NCI-H146 treated with DMSO at 0.1 percent for 48 hours (cell line): Measurements from ENCODE around the gene LRRC75B.
"Not testable (repeated sequence)": the region's sequence is repeated elsewhere in the genome, so short reads cannot be mapped to it uniquely, and the experiment has no call there.

Source experiments
- DNase-seq: peaks from one replicate; lab custom pipeline; 2025; ENCODE audit not compliant: unreplicated experiment; lab: John Stamatoyannopoulos, UW

Gene LRRC75B

DNA sequence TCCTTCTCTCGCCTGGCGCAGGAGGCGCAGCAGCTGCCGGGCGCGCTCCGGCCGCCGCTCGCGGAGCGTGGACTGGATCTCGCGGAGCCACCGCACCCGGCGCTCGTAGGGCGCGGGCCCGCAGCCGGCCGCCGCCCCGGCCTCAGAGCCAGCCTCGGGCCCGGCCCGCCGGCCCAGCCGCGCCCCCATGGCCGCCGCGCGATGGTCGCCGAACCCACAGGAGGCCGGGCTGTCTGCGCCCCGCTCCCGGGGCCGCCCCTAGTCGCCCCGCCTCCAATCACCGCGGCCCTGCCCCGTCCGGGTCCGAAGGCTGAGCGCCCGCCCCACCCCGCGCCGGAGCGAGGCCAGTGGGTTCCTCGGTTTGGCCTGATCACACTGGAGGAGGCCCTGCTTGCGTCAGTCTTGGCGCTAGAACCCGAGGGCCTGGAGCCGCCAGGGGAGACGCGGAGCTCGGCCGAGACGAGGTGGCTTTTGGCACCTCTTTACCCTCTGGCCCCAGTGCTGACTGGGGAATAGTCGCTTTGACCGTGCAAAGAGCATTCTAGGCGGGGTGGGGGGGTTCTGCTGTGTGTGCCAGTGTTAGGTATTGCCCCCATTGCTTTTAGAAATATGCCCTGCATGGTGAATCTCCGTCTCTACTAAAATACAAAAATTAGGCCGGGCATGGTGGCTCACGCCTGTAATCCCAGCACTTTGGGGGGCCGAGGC, at the start of gene LRRC75B:
Gene LRRC75B, minus strand, starts transcription at position 223 of the 708 bp plus-strand sequence. Its CDS starts 34 bp downstream, at position 189.
- DNase-seq: peak; percentile 29

DNA sequence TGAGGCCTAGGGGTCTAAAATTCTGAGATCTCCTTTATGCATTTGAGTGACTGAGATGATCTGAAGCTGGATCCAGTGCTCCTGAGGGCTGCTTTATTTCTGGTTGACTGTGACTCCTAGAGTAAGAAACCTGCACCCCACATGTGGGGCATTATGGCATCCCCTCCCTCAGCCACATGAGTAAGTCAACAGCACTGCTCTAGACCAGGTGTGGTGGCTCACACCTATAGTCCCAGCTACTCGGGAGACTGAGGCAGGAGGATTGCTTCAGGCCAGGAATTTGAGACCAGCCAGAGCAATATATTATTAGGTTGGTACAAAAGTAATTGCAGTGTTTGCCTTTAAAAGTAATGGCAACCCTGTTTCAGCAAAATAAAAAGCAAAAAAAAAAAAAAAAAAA, 49.4 kb upstream of the LRRC75B start:
- DNase-seq: not testable (repeated sequence)

DNA sequence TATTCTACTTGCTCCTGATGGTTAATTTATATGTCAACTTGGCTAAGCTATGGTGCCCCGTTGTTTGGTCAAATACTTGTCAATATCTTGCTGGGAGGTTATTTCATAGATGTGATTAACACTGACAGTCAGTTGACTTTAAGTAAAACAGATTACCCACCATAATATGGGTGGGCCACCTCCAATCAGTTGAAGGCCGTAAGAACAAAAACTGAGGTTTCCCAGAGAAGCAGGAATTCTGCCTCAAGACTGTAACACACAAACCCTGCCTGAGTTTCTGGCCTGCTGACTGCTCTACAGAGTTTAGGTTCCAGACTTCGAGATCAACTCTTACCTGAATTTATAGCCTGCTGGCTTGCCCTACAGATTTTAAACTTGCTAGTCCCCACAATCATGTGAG, 43.6 kb upstream of the LRRC75B start:
- DNase-seq: not testable (repeated sequence)

- DNase-seq: not testable (repeated sequence)
These were observed 42.0 kb upstream of the LRRC75B start for GRCh38 chr22:24634776-24635389.

GRCh38 chr22:24633231-24634023, 40.6 kb upstream of the LRRC75B start:
- DNase-seq: not testable (repeated sequence)

- not testable (repeated sequence) for DNase-seq
These were observed 39.8 kb upstream of the LRRC75B start for GRCh38 chr22:24632642-24633041.

- DNase-seq: not testable (repeated sequence)
These were observed 38.7 kb upstream of the LRRC75B start for GRCh38 chr22:24631430-24632122.

DNA sequence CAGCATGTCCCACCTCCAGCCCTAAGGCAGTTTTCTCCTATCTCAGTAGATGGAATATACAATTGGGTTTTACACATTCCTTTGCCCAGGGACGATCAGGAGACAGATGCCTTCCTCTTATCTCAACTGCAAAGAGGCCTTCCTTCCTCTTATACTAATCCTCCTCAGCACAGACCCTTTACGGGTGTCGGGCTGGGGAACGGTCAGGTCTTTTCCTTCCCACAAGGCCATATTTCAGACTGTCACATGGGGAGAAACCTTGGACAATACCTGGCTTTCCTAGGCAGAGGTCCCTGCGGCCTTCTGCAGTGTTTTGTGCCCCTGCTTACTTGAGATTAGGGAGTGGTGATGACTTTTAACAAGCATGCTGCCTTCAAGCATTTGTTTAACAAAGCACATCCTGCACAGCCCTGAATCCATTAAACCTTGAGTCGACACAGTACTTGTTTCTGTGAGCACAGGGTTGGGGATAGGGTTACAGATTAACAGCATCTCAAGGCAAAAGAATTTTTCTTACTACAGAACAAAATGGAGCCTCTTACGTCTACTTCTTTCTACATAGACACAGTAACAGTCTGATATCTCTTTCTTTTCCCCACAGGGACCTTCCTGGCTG, 38.0 kb upstream of the LRRC75B start:
- DNase-seq: not testable (repeated sequence)

DNA sequence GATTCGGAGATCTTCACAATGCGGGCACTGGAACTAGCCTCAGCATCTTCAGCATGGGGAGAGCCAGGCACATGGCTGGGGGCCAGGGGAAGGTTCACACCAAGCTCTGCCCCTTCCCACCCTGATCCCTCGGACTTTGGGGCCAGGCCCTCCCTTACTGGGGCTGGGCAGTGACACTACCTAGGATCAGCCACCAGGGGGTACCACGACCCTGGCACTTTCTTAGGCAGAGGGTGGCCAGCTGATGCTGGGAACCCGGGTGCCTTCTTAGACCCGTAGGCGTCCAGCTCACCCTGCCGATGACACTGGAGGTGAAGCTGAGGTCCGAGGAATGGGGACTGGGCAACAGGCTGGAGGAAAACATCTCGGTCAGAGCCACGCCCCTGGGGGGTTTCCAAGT, 36.2 kb upstream of the LRRC75B start:
- DNase-seq: not testable (repeated sequence)

GRCh38 chr22:24627911-24628310, 35.0 kb upstream of the LRRC75B start:
- DNase-seq: not testable (repeated sequence)

- DNase-seq: not testable (repeated sequence)
These were observed 29.7 kb upstream of the LRRC75B start for GRCh38 chr22:24622596-24622995.

GRCh38 chr22:24621244-24621643, 28.4 kb upstream of the LRRC75B start:
- not testable (repeated sequence) for DNase-seq

DNA sequence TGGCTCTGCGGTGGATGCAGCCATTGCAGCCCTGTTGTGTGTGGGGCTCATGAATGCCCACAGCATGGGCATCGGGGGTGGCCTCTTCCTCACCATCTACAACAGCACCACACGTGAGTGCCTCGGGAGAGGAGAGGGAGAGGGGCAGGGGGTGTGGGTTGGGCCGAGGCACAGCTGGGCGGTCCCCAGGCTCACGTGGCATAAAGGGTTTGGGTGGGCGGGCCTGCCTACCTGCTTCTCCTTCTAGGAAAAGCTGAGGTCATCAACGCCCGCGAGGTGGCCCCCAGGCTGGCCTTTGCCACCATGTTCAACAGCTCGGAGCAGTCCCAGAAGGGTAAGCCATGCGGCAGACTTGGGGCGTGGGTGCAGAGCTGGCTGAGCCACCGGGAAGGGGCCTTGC, 21.9 kb upstream of the LRRC75B start:
- not testable (repeated sequence) for DNase-seq

DNA sequence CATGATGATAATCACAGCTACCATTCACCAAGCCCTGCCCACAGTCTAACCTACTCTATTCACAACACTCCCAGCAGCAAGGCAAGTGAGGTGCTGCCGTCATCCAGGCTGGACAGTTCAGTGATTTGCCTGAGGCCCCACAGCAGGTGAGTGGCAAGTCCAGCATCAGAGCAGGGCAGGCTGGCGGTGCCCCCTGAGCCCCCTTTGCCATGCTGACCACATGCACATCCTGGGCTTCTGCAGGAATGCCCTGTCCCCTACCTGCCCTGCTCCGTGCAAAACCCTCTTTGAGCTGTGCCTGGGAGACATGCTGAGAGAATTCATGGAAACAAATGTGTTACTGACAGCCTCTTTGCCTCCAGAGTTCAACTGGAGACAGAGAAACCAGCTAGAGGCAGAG, 17.0 kb upstream of the LRRC75B start:
- DNase-seq: not testable (repeated sequence)

- not testable (repeated sequence) for DNase-seq
These were observed 15.5 kb upstream of the LRRC75B start for GRCh38 chr22:24608327-24608726.

DNA sequence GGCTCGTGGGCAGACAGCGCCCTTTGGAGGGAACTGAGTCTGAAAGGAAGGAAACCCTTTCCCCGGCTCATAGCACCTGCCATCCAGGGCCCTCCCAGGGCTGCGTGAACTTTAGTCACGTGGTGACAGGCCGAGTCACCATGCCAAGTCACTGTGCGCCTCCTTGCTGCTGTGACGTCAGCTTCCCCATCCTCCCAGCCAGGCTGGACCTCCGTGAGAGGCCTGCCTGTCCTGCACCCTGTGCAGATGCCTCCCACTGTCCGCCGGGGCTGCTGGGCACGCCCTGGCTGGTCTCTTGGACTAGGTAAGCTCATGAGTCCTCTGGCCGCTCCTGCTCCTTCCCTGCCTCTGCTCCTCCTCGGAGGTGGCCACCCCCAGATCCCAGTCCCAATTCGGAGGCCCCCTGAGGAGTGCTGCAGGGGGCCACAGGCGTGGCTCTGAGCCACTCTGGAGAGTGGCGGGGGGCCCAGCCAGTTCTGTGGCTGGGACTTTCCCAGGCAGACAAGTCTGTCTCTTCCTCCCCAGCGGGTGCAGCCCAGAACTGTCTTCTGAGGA, 14.6 kb upstream of the LRRC75B start:
- not testable (repeated sequence) for DNase-seq

- not testable (repeated sequence) for DNase-seq
These were observed 13.5 kb upstream of the LRRC75B start for GRCh38 chr22:24606340-24606739.

DNA sequence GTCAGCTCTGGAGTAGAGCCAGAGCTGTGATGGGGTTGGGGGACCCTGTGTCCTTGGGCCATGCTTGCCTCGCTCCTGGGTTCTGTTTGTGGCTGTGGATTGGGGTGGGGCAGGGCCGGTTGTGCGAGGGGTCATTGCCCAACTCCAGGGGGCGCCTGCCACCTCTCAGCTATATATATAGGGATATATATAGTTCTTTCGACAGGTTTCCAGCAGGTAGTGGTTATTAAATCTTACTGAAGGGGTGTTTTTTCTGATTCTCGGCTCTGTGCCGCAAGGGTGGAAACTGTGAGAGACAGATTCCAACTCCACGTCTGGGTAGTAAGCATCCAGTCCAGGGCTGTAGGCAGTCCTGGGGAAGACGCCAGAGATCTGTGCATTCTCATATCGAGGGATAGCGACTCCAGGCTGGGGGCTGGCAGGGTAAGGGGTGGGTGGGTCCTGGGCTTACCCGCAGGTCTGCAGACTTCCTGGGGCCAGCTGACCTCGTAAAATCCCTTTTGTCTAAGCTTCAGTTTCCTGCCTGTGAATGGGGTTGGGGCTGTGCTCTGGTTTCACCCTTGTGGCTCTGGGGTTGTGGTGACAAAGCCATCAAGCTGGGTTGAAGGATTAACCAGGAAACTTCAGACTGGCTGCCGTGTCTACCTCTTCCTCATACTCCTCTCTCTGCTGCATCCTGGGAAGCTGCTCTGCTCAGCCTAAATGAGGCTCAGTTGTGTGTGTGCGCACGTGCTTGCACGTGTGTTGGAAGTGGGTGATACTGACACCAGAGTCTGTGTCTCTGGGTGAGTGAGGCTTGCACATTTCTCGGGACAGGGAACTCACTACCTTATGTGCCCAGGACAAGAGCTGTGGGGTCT, 11.1 kb upstream of the LRRC75B start:
- not testable (repeated sequence) for DNase-seq
